Spleen (tissue), 11 donors: ENCODE results near the gene SPNS2. TPM values are rescaled to one million over a fixed set of nuclear protein-coding genes. Genes with fewer than 3 reads are reported as not detected.
A peak's percentile ranks its signal among the peaks of the same experiment; 100 is the strongest.

Source experiments
- DNase-seq: peaks from one replicate; pipeline ENCODE4 v3.0.0-alpha.2; 2020
- H3K27ac ChIP-seq, 8 donors: fragments of 200-600 bp; sonication (generic) in 7 of 8; 1 replicate in 4 of 8; 2 replicates in 4 of 8; pipeline versions ENCODE4 v1.5.0 to v1.8.0; 2016 to 2021; ENCODE audit warnings: inconsistent platforms in 4 of 8, mild to moderate bottlenecking in 4 of 8, moderate library complexity in 1 of 8
- H3K27me3 ChIP-seq, 7 donors: fragments of 200-600 bp; sonication (generic) in 6 of 7; replicated peaks in 1 of 7; 1 replicate in 4 of 7; 2 replicates in 3 of 7; pipeline versions ENCODE4 v1.5.0 to v1.8.0; 2016 to 2021; ENCODE audit warnings: inconsistent platforms in 3 of 7, mild to moderate bottlenecking in 1 of 7
- H3K36me3 ChIP-seq, 6 donors: fragments of 200-600 bp; sonication (generic) in 5 of 6; 1 replicate in 4 of 6; 2 replicates in 2 of 6; pipeline versions ENCODE4 v1.5.0 to v1.8.0; 2016 to 2021; ENCODE audit warnings: inconsistent platforms in 2 of 6
- H3K4me1 ChIP-seq, 6 donors: fragments of 200-600 bp; sonication (generic) in 5 of 6; 1 replicate in 3 of 6; 2 replicates in 3 of 6; pipeline versions ENCODE4 v1.5.0 to v1.8.0; 2016 to 2021; ENCODE audit warnings: inconsistent platforms in 3 of 6
- H3K4me3 ChIP-seq, 8 donors: fragments of 200-600 bp; sonication (generic) in 7 of 8; 1 replicate in 4 of 8; 2 replicates in 4 of 8; pipeline versions ENCODE4 v1.5.0 to v1.8.0; 2016 to 2021; ENCODE audit warnings: inconsistent platforms in 4 of 8, mild to moderate bottlenecking in 4 of 8, moderate library complexity in 2 of 8
- H3K9me3 ChIP-seq, 8 donors: fragments of 200-600 bp; sonication (generic) in 7 of 8; 1 replicate in 4 of 8; 2 replicates in 4 of 8; pipeline versions ENCODE4 v1.5.0 to v1.8.0; 2016 to 2021; ENCODE audit warnings: inconsistent platforms in 4 of 8
- CTCF ChIP-seq, 11 experiments: fragments of 200-600 bp in 7 of 11; fragments of 450-650 bp in 4 of 11; sonication (generic) in 4 of 11; IDR thresholded peaks in 8 of 11; conservative IDR thresholded peaks in 3 of 11; 1 replicate in 7 of 11; 2 replicates in 4 of 11; pipeline versions ENCODE4 v1.4.0 to v1.8.0; 2016 to 2021; ENCODE audit warnings: antibody characterized with exemption in 11 of 11, inconsistent platforms in 4 of 11, mild to moderate bottlenecking in 1 of 11
- POLR2A ChIP-seq, 3 donors: fragments of 450-650 bp; IDR thresholded peaks; one replicate each; pipeline ENCODE4 v1.5.1; 2017; ENCODE audit warnings: antibody characterized with exemption in 3 of 3, mild to moderate bottlenecking in 1 of 3
- POLR2AphosphoS5 ChIP-seq, 3 donors: sonication (generic); formaldehyde crosslinking; IDR thresholded peaks; one replicate each; pipeline ENCODE4 v1.5.1; 2017; ENCODE audit warnings: antibody characterized with exemption in 3 of 3
- WGBS, 5 donors: extraction: QIAGEN DNeasy Blood & Tissue Kit in 3 of 5; methylation state at CpG; one replicate each; pipeline versions ENCODE4 v1.1.5 to v1.1.7; 2013 to 2018; 5-methylcytosine and 5-hydroxymethylcytosine counted together
- intact Hi-C: fragments of 100-400 bp; cut with DNase I; formaldehyde crosslinking; loops from one replicate; pipeline ENCODE4 v1.15.0; 2023; ENCODE audit warnings: low total_unique reads
- polyA plus RNA-seq, 3 donors: library from polyadenylated mRNA; stranded (reverse); fragments of 200-250 nt; gene quantifications; one replicate each; pipeline ENCODE4 v1.2.1, GENCODE V29; 2013
- total RNA-seq, 7 donors: library from RNA; depleted of rRNA in 3 of 7; stranded (reverse); fragments of >200 nt in 3 of 7; fragmentation: NEBNext Ultra II Directional in 4 of 7; extraction: Animal tissue kit (Norgen Biotek cat#: 25700) in 4 of 7; gene quantifications; one replicate each; pipeline versions ENCODE4 v1.1.0 to v1.2.1, GENCODE V29; 2016 to 2021
- donor health status: healthy with polysubstance abuse.
- donor health status: DM: no; HTN: no; CAD: no; lungs with moderate emphysema.
- donor health status: DM: no; HTN: no; CAD: no.
- donor health status: Bipolar disorder and iron deficiency.
- donor health status: healthy.
- donor health status: DM: no; HTN: no; CAD: no.
- donor health status: DM: yes; HTN: yes; CAD: no.

Gene SPNS2
- total and polyA plus RNA-seq, 10 donors = 8.1 to 53.5 (median 22.9) TPM

GRCh38 chr17:4529533-4530152, 31.0 kb downstream of the SPNS2 start:
- peaks cover 0 to 7% (median 0%) of the 10 kb centered on the region in 7 donors for H3K27me3 ChIP-seq
- intact Hi-C loops = no loop called here
- H3K27ac ChIP-seq = peak overlapping the region in 7 of 8 donors; percentile 1 to 82 (median 74)
- peaks cover 0 to 23% (median 0%) of the 10 kb centered on the region in 6 donors for H3K36me3 ChIP-seq
- H3K4me3 ChIP-seq = no peak overlapping the region
- DNase-seq = no peak
- TF ChIP-seq CTCF (IDR thresholded peaks at IDR 0.05 in 8 of 11, conservative IDR thresholded peaks at IDR 0.05 in 3 of 11) (no peak), POLR2A (IDR thresholded peaks at IDR 0.05) (no peak), POLR2AphosphoS5 (IDR thresholded peaks at IDR 0.05) (no peak)
- peaks cover 0 to 58% (median 48%) of the 10 kb centered on the region in 6 donors for H3K4me1 ChIP-seq
- H3K9me3 ChIP-seq = no peaks in the 10 kb centered on the region
- 78 to 90% (median 80%) methylated on average over 13 of the region's 13 CpGs for WGBS, 5 donors

DNA sequence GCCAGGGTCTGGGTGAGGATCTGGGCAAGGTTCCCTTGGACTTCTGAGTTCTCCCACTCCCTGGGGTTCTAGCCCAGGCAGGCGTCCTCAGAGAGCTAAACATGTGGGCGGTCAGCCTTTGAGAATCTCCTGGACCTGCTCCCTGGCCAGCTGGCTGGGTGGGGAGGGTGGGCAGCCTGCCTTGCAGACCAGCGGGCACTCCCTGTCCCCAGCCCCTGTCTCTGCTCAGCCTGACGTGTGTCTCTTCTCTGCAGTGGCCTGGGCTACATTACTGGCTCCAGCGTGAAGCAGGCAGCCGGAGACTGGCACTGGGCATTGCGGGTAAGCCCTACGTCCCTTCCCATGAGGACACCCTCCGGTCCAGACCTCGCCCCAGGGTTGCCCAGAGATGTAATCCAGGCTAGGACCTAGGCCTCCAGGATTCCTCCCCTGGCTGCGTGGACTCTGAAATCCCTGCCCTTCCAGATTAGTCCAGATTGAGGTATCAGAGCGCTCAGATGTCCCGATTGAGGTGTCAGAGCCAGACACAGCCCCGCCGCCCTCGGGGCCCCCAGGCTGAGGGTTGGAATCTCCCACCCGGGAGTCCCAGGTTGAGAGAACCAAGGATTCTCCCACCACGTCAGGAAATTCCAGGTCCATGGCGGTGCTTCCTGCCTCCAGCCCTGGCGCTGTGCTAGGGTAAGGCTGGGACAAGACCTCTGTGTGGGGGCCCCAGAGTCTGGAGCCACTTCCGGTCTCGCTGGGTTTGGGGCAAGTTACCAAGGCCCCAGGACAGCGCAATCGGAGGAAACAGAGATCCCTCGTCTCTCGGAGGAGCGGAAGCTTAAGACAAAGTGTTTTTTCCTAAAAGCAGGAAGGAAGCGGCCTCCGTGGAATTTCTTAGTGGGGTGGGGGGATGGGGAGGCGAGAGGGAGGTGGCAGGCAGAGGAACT, 32.4 kb downstream of the SPNS2 start:
- Histone ChIP-seq H3K36me3 (peaks cover 0 to 13% (median 0%) of the 10 kb centered on the region in 6 donors), H3K27me3 (peaks cover 0 to 7% (median 0%) of the 10 kb centered on the region in 7 donors), H3K27ac (peak overlapping the region; percentile 27 to 82 (median 74)), H3K9me3 (no peaks in the 10 kb centered on the region), H3K4me3 (no peak overlapping the region), H3K4me1 (peaks cover 0 to 72% (median 62%) of the 10 kb centered on the region in 6 donors)
- 39 to 62% (median 48%) methylated on average over 13 to 30 of the region's 30 CpGs for WGBS, 5 donors
- no peak for DNase-seq
- TF ChIP-seq CTCF (IDR thresholded peaks at IDR 0.05 in 8 of 11, conservative IDR thresholded peaks at IDR 0.05 in 3 of 11) (no peak), POLR2A (IDR thresholded peaks at IDR 0.05) (no peak), POLR2AphosphoS5 (IDR thresholded peaks at IDR 0.05) (peak; percentile 73 to 79 (median 76))
- intact Hi-C loops = no loop called here

DNA sequence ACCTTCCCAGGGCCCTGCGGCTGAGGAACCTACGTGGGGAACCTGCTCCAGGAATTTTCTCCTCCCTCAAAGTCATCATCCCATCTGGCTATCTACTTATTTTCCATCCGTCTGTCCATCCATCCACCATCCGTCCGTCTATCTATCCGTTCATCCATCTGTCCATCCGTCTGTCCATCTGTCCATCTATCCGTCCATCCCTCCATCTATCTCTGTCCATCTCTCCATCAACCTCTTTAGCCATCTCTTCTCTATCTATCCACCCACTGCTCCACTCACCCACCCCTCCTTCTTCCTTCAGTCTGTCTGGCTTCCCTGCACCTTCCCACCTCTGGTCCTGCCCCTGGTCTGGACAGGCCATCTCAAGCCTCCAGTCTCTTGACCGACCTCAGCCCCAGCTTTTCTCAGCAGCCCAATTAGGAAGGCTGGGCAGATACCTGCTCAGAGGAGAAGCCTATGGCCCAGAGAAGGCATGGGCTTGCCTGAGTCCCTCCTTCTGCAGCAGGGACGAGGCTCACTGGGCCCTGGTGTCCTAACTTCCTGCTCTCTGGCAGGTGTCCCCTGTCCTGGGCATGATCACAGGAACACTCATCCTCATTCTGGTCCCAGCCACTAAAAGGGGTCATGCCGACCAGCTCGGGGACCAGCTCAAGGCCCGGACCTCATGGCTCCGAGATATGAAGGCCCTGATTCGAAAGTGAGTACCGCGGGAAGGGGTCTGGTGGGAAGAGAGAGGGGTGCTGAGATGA, 33.5 kb downstream of the SPNS2 start:
- Histone ChIP-seq H3K27me3 (peaks cover 0 to 7% (median 0%) of the 10 kb centered on the region in 7 donors), H3K27ac (peak overlapping the region in 7 of 8 donors; percentile 45 to 82 (median 74)), H3K9me3 (no peaks in the 10 kb centered on the region), H3K36me3 (peaks cover 0 to 14% (median 0%) of the 10 kb centered on the region in 6 donors), H3K4me3 (no peak overlapping the region), H3K4me1 (peaks cover 10 to 83% (median 73%) of the 10 kb centered on the region in 6 donors)
- intact Hi-C loops = no loop called here
- no peak for DNase-seq
- 82 to 89% (median 85%) methylated on average over 16 to 17 of the region's 17 CpGs for WGBS, 5 donors
- TF ChIP-seq POLR2AphosphoS5 (IDR thresholded peaks at IDR 0.05) (no peak), CTCF (IDR thresholded peaks at IDR 0.05 in 8 of 11, conservative IDR thresholded peaks at IDR 0.05 in 3 of 11) (no peak), POLR2A (IDR thresholded peaks at IDR 0.05) (no peak)
